Smooth muscle cell (in vitro differentiated cells): ENCODE data around the gene MFN2. TPM values are rescaled to one million over a fixed set of nuclear protein-coding genes. Genes with fewer than 3 reads are reported as not detected.

Experiments used
- DNase-seq: peaks from one replicate; lab custom pipeline; 2025; ENCODE audit not compliant: unreplicated experiment; lab: John Stamatoyannopoulos, UW
- H2AFZ ChIP-seq: fragments of 200-600 bp; sonication (generic); 2 replicates; pipeline ENCODE4 v1.6.0; 2016; ENCODE audit warnings: antibody characterized with exemption, low read depth, mild to moderate bottlenecking
- H3F3A ChIP-seq: fragments of 200-600 bp; sonication (generic); 2 replicates; pipeline ENCODE4 v1.6.0; 2017; ENCODE audit warnings: antibody characterized with exemption, low read depth
- H3K27ac ChIP-seq: fragments of 200-600 bp; sonication (generic); 2 replicates; pipeline ENCODE4 v1.5.1; 2016; ENCODE audit warnings: low read depth, mild to moderate bottlenecking
- H3K27me3 ChIP-seq: fragments of 200-600 bp; sonication (generic); 2 replicates; pipeline ENCODE4 v1.6.1; 2016; ENCODE audit warnings: low read depth, mild to moderate bottlenecking
- H3K36me3 ChIP-seq: fragments of 200-600 bp; sonication (generic); 2 replicates; pipeline ENCODE4 v1.5.1; 2016; ENCODE audit warnings: low read depth
- H3K4me1 ChIP-seq: fragments of 200-600 bp; sonication (generic); 2 replicates; pipeline ENCODE4 v1.5.1; 2016; ENCODE audit warnings: low read depth
- H3K4me2 ChIP-seq: fragments of 200-600 bp; sonication (generic); 2 replicates; pipeline ENCODE4 v1.6.0; 2016; ENCODE audit warnings: mild to moderate bottlenecking
- H3K4me3 ChIP-seq: fragments of 200-600 bp; sonication (generic); 2 replicates; pipeline ENCODE4 v1.5.1; 2016; ENCODE audit warnings: mild to moderate bottlenecking
- H3K79me2 ChIP-seq: fragments of 200-600 bp; sonication (generic); 2 replicates; pipeline ENCODE4 v1.6.0; 2016; ENCODE audit warnings: low read depth, mild to moderate bottlenecking
- H3K9ac ChIP-seq: fragments of 200-600 bp; sonication (generic); 2 replicates; pipeline ENCODE4 v1.6.0; 2016; ENCODE audit warnings: low read depth
- H3K9me3 ChIP-seq: fragments of 200-600 bp; sonication (generic); replicated peaks from 2 replicates; pipeline ENCODE4 v1.5.1; 2016; ENCODE audit warnings: low read depth
- H4K20me1 ChIP-seq: fragments of 200-600 bp; sonication (generic); 2 replicates; pipeline ENCODE4 v1.6.0; 2016; ENCODE audit warnings: low read depth
- CTCF ChIP-seq: fragments of 200-600 bp; sonication (generic); IDR thresholded peaks from 2 replicates; pipeline ENCODE4 v1.5.1; 2017; ENCODE audit warnings: borderline replicate concordance, mild to moderate bottlenecking, antibody characterized with exemption; ENCODE audit not compliant: insufficient read depth, poor library complexity, severe bottlenecking
- WGBS: methylation state at CpG from one replicate; pipeline ENCODE4 v1.1.7; 2016; ENCODE audit warnings: low lambda C conversion rate; 5-methylcytosine and 5-hydroxymethylcytosine counted together
- polyA plus RNA-seq: library from polyadenylated mRNA; unstranded; fragments of >200 nt; fragmentation: Nextera tagmentation; extraction: Ambion mirVana; gene quantifications from 2 replicates; pipeline ENCODE4 v1.2.1, GENCODE V29; 2016
- total RNA-seq: library from RNA; depleted of rRNA; stranded (reverse); fragments of >200 nt; gene quantifications from 2 replicates; pipeline ENCODE4 v1.2.3, GENCODE V29; 2014

The MFN2 gene
- total and polyA plus RNA-seq, 2 experiments from 2014 or later: 30.0 to 39.7 TPM

- Histone ChIP-seq H3K4me1 (peaks cover 7% of the 10 kb centered on the region), H3K4me3 (no peak overlapping the region), H3K4me2 (no peak overlapping the region), H3K9me3 (no peaks in the 10 kb centered on the region), H3K27me3 (no peaks in the 10 kb centered on the region), H3K79me2 (no peaks in the 10 kb centered on the region), H3K36me3 (no peaks in the 10 kb centered on the region), H3K27ac (no peak overlapping the region), H3F3A (peaks cover 5% of the 10 kb centered on the region), H2AFZ (no peak overlapping the region), H4K20me1 (no peaks in the 10 kb centered on the region), H3K9ac (no peak overlapping the region)
- 100% methylated on average over 1 of the region's 1 CpG for WGBS
- no peak for TF ChIP-seq CTCF
- no peak for DNase-seq
Measured at GRCh38 chr1:12051361-12051760, 71.1 kb downstream of the MFN2 start.

GRCh38 chr1:12052008-12052573 lies 71.8 kb downstream of the MFN2 start:
- no peak for TF ChIP-seq CTCF
- Histone ChIP-seq H3K4me3 (no peak overlapping the region), H3K9ac (no peak overlapping the region), H3K27me3 (no peaks in the 10 kb centered on the region), H3K36me3 (no peaks in the 10 kb centered on the region), H3F3A (peaks cover 5% of the 10 kb centered on the region), H4K20me1 (no peaks in the 10 kb centered on the region), H3K9me3 (no peaks in the 10 kb centered on the region), H3K4me2 (peak overlapping the region; percentile 65), H3K4me1 (peaks cover 7% of the 10 kb centered on the region), H3K79me2 (no peaks in the 10 kb centered on the region), H2AFZ (no peak overlapping the region), H3K27ac (peak overlapping the region; percentile 33)
- 14% methylated on average over 7 of the region's 9 CpGs for WGBS
- DNase-seq: peak; percentile 27

GRCh38 chr1:12052997-12053686 lies 72.9 kb downstream of the MFN2 start:
- WGBS: 87% methylated on average over 14 of the region's 14 CpGs
- Histone ChIP-seq H2AFZ (no peak overlapping the region), H3K9me3 (no peaks in the 10 kb centered on the region)

More at GRCh38 chr1:12052997-12053686, 72.9 kb downstream of the MFN2 start:
- Histone ChIP-seq H3K9ac (no peak overlapping the region), H4K20me1 (no peaks in the 10 kb centered on the region), H3K4me2 (no peak overlapping the region), H3F3A (peaks cover 5% of the 10 kb centered on the region), H3K36me3 (no peaks in the 10 kb centered on the region), H3K27ac (no peak overlapping the region), H3K27me3 (no peaks in the 10 kb centered on the region), H3K79me2 (no peaks in the 10 kb centered on the region), H3K4me3 (no peak overlapping the region), H3K4me1 (peaks cover 7% of the 10 kb centered on the region)
- no peak for TF ChIP-seq CTCF
- DNase-seq: no peak
